ENCODE measurements around the gene EXOC6B.

- TF ChIP-seq CTCF (IDR thresholded peaks at IDR 0.05; ENCODE audit: borderline replicate concordance, extremely low read depth, low read length, poor library complexity, severe bottlenecking) (no peak), EZH2 (IDR thresholded peaks at IDR 0.05; ENCODE audit: borderline replicate concordance, low read depth, low read length, severe bottlenecking) (no peak)
These were observed 693.7 kb downstream of the EXOC6B start for GRCh38 chr2:72131916-72132841.
